HG02588 (cell line): ENCODE data around the gene CCDC8.
"Not testable (repeated sequence)": the region's sequence is repeated elsewhere in the genome, so short reads cannot be mapped to it uniquely, and the experiment has no call there.

Experiments
- ATAC-seq: cut with Tn5 transposase; IDR thresholded peaks from one replicate; pipeline ENCODE4 v1.9.1; 2021; ENCODE audit warnings: mild to moderate bottlenecking, moderate library complexity; ENCODE audit not compliant: unreplicated experiment

Gene CCDC8

DNA sequence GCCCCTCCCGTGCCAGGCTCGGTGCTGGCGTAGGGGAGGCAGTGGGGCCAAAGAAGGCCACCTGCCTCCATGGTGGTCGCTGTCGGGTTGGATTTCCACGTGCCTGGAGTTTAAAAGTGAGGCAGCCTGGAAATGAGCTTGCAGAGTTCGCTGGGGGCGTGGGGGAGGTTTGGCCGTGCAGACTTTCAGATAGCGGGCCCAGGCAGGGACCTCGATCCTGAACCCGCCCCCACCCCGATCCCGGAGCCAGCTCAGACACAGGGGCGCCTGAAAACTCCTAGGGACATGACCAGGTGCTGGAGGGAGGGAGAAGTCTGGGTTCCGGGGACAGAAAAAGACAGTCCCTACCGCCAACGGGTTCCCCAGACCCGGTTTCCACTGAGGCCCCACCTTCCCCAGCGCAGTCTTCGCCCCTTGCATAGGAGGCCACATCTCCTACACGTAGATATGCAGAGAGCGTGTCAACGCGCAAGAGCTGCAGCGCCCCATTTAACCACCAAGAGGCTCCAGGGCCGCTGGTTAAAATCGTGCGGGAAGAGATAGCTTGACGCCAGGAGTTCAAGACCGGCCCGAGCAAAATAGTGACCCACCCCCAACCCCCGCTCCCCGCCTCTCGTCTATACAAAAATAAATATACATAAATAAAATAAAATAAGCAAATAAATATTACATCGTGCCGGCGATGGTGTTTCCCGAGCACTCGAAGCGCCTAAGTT is 8.5 kb downstream of the CCDC8 start:
- no peak for ATAC-seq

DNA sequence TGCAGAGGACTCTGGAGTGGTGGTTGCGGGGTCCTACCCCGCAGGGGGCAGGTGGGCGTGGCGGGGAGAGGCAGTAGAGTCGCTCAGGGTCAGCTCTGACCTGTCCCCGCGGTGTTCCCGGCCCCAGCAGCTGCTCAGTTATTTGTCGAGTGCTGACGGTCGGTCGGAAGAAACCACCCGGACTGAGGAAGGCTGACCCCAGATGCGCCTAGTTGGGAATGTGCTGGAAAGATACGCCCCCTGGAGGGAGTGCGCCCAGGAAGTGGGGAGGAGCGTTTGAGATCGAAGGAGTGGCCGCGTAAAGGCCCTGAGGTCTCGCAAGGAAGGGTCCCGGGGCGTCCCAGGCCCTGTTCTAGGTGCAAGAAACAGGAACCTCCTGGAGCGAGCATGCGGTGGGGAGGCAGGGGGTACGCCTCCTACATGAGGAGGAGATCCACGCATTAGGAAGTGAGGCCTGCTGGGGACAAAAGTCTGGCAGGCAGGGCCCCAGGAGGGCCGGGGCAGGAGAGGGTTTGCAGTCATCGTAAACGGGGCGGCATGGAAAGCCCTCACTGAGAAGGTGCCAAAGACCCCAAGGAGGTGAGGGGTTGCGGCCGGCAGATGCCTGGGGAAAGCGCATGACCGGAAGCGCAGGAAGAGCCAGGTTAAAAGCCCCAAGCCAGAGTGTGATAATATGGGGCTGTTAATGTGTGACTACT is 9.2 kb downstream of the CCDC8 start:
- ATAC-seq: no peak

DNA sequence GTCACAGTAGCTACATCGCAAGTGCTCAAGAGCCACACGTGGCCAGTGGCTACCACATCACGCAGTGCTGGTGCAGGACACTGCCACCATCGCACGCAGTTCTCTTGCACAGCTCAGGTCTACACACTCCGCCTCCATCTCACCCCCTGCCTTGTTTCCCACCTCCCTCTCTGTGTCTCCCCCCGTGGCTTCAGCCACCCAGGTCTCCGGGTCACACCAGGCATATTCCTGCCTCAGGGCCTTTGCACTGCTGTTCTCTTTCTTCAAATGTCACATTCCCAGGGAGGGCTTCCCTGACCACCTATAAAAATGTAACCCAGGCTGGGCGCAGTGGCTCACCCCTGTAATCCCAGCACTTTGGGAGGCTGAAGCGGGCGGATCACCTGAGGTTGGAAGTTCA is 10.6 kb downstream of the CCDC8 start:
- ATAC-seq: no peak

DNA sequence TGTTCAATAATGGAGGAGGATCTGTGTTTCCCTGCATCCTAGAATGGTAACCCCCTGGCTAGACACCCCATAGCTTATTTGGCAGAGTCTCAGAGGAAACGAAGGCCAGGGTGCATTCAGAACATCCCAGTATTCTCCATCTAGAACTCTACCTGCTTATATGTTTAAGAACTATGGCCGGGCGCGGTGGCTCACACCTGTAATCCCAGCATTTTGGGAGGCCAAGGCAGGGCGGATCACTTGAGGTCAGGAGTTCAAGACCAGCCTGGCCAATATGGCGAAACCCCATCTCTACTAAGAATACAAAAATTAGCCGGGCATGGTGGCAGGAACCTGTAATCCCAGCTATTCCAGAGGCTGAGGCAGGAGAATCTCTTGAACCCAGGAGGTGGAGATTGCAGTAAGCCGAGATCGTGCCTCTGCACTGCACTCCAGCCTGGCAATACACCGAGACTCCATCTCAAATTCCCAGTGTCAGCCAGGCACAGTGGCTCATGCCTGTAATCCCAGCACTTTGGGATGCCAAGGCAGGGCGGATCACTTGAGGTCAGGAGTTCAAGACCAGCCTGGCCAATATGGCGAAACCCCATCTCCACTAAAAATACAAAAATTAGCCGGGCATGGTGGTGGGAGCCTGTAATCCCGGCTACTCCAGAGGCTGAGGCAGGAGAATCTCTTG is 15.4 kb downstream of the CCDC8 start:
- ATAC-seq: not testable (repeated sequence)

DNA sequence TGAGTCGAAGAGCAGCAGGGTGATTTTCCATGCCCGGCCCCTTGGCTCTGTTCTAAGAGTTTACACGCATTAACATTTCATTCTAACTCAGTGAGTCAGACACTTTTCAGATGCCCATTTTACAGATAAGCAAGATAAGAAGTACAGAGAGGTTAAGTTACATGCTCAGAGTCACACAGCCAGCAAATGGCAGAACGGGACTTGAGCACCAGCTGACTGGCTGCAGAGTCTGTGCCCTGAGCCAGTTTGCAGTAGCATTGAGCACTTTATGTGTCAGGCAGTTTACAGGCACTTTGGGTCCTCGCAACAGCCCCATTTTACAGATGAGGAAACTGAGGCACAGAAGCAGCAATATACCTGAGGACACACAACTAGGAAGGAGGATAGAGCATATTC is 19.0 kb downstream of the CCDC8 start:
- no peak for ATAC-seq

DNA sequence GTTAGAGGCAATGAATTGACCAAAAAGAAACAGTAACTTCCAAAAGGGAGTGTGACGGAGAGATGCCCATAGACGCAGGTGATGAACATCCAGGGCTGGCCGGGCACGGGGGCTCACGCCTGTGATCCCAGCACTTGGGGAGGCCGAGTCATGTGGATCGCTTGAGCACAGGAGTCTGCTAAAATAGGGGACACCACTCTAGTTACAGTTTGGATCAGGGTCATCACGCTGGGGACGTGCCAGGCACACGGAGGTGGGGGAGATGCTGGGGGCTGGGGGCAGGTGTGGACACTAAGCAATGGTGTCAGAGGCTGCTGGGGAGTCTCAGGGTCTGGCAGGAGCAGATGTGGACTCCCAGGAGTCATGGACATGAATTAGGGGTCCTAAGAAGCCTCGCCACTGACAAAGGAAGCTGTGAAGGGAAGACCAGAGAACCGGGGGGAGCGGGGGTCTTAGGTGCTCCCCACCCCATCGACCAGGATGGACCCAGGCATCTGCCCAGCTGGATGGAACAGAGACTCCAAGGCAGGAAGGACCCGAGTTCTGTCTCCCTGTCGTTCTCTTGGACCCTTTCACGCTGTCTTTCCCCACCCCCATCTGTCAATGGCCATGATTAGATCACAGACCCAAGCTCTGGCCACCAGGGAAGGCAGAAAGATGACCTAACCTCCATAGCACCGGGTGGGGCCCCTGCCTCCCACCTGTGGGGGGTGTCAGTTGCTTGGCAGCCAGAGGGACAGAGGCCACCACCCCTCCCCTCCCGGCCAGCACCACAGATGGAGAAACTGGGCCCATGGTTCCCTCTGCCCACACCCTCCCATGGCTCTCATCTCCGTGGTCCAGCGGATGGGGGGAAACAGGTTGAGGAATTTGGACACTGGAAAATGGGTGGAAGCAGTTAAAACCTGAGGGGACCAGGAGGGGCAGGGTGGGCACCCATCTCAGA is 19.6 kb downstream of the CCDC8 start:
- ATAC-seq: no peak

DNA sequence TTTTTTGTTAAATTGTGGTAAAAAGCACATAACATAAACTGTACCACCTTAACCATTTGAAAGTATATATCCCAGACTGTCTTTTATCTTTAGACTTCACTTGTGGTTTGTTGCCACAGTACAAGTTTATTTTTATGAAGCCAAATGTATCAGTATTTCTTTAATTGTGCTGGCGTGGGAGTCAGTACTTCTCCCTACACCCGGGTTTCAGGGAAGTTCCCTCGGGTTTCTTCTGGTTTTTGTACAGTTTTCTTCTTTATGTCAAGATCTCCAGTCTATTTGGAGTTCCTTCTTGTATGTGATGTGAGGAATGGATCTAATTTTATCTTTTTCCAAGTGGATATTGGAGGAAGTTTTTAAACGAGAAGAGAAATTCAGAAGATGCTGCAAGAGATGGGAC is 20.5 kb downstream of the CCDC8 start:
- ATAC-seq: no peak

DNA sequence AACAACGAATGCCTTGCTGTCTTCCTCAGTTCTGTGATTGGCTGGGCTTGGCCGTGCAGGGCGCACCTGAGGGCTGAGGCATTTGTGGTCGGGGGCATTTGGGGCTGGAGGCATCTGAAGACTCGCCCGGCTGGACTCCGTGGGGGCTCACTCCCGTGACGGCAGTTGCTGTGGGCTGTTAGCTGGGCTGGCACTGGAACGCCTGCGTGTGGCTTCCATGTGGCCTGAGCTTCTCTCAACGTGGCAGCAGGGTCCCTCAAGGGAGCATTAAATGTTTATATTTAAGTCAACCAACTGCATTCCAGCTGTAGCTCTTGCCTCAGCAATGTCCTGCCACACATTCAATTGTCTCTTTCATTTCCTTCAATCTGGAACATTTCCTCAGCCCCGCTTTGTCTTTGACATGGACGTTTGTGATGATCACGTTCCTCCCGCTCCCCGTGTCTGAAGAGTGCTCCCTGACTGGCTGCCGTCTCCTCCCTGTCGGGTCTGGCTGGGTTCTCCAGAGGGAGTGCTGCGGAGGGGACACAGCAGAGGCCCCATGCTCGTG is 21.0 kb downstream of the CCDC8 start:
- no peak for ATAC-seq

DNA sequence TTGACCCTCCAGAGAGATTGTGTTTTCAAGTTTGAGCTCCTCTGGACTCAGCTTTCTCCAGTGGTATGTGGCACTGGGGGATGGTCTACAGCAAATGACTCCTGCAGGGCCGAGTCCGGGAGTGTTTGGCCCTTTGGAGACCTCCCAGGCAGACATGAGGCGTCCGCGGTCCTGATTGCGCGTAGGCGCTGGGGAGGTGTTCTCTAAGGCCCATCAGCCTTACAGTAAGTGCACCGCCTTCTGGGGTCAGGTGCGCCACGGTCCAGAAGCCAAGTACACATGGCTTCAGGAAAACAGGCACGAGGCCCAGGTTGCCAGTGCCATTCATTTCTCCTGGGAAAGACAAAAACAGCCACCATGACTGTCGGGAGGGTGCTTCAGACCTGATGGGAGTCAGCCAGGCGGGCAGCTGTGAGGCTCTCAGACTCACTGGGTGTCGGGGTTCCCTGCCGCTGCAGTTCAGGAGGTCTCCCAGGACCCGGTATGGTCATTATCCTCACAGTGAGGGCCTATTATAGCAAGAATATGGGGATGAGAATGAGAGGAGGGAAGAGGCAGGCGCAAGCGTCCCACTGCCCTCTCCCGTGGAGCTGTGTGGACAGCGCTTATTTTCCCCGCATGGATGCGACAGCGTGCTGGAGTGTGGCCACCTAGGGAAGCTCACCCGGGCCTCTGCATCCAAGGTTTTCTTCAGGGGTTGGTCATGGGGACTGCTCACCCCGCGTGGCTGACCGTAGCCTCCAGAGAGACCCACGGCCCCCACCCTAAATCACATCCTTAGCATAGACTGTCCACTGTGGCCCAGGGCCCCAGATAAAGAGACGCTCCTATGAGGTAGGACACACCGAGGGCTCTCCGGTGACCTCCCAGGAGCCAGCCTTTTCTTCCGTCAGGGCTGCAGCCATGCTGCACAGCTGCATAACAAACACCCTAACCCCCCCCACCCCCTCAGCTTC is 21.8 kb downstream of the CCDC8 start:
- ATAC-seq: no peak

DNA sequence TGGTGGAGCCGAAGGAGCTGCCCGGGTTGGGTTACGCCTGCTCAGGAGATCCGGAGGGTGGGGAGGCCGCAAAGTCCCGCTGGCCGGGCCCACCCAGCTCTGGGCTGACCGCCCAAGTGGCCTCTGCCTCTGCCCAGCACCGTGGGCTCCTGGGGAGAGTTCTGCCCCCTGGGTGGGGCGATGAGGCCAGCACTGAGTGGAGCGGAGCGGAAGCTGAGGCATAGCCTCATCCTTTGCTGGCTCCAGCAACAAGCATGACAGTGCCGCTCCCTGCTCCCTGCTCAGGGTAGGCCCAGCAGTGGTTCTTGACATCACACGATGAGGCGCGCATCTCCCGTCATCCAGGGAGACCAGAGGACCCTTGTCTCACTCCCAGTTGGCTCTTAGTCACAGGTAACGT is 22.5 kb downstream of the CCDC8 start:
- ATAC-seq: no peak

DNA sequence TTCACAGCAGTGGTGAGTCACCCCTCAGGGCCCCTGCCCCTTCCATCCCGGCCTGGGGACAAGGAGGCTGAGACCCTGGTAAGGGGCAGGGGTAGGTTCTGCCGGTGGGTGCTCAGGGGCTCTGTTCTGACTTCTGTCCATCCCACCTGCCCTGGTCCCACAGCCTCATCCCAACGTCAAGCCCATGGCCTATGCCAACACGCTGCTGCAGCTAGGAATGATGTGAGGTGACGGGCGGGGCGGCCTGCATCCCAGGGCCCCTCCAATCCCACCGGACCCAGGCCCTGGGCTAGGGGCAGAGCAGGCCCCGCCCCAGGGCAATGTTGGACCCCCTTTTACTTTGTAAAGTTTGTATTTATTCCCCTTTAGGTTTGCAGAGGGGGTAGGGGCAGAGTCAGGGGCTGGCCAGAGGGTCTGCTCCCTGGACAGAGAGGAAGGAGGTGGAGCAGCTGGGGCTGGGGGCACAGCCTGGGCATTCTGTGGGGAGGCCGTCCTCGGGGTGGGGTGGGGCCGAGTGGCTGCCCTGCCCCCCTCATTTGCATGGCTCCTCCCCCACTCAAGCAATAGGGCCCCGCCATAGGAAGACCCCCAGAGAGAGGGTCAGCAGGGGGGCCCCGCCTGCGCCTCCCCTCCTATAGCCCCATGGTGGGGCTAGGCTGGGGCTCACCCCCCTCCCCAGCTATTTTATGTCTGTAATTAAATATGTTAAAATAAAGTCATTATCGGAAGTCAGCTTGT is 23.1 kb downstream of the CCDC8 start:
- no peak for ATAC-seq

DNA sequence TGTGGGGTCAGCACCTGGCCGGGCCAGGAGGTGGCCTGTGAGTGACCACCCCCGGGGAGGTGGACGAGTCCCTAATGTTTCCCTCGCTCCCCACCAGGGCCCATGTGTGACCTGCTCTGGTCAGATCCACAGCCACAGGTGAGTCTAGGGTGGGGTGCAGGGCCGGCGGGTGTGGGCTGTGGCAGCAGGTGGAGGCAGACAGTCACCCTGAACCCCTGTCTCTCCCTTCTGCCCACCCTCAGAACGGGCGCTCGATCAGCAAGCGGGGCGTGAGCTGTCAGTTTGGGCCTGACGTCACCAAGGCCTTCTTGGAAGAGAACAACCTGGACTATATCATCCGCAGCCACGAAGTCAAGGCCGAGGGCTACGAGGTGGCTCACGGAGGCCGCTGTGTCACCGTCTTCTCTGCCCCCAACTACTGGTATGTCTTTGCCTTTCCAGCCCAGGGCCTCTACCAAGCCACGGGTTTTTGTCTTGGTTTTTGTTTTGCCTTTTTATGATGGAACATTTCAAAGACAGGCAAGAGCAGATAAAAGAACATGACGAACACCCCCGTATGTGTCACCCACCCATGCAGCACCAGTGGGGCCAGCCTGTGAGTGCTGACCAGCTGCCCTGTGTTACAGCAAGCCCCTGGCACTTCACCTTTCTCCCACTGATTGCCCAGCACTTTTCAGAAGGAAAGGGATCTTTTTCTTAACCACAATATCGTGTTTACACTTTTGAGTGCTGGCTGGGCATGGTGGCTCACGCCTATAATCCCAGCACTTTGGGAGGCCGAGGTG is 24.9 kb downstream of the CCDC8 start:
- no peak for ATAC-seq

DNA sequence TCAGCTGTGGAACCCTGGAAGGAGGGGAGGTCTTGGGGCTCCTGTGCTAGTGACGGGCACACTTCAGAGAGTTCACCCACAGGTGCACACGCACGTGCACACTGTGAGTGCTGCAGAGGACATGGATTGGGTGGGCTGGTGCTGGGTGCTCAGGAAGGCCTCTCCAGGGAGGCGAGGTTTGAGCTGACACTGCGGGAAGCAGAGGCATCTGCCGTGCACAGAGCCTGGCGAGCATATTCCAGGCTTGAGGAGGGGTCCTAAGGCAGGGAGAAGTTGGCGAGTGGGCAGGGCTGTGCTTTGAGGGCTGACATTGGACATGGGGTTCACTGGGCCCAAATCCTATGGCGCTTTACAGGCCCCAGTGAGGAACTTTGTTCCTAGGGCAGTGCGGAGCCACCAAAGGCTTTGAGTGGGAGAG is 25.6 kb downstream of the CCDC8 start:
- no peak for ATAC-seq

DNA sequence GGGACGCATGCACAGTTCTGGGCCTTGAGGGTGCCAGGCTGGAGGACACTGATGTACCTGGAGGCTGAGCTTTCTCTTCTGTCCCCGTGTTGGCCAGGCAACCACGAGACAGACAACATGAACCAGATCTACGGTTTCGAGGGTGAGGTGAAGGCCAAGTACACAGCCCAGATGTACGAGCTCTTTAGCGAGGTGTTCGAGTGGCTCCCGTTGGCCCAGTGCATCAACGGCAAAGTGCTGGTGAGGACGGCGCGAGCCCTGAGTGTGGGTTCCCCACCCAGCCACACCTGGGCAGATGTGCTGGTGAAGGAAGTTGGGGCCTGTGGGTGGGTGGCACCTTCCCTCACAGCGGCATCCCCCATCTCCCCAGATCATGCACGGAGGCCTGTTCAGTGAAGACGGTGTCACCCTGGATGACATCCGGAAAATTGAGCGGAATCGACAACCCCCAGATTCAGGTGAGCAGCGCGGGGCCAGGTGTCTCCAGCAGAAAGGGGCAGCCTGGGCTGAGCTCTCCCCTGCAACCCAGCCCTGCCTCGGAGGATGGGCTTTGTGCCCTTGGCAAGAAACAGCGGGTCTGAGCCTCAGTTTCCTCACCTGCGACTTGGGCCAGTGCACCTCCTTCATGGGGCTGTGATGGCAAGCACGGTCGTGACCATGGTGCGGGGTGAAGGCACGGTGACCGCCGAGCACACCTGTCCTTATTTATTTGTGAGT is 26.2 kb downstream of the CCDC8 start:
- no peak for ATAC-seq

DNA sequence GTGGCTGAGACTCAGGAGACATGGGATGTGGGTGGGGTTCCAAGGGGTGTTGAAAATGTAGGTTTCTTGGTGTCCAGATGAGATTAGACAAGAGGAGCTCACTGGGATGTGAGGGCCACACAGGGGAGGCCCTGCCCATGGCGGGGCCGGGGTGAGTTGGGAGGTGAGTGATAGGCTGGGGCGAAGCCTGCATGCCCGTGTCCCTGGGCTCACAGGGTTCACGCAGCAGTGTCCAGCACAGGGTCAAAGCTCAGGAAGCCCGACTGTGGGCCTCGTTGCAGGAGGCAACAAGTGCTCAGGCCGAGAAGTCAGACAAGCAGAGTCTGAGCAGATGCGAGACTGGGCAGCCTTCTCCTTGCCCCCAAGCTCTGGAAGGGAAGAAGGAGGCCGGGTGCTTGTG is 27.2 kb downstream of the CCDC8 start:
- ATAC-seq: no peak

DNA sequence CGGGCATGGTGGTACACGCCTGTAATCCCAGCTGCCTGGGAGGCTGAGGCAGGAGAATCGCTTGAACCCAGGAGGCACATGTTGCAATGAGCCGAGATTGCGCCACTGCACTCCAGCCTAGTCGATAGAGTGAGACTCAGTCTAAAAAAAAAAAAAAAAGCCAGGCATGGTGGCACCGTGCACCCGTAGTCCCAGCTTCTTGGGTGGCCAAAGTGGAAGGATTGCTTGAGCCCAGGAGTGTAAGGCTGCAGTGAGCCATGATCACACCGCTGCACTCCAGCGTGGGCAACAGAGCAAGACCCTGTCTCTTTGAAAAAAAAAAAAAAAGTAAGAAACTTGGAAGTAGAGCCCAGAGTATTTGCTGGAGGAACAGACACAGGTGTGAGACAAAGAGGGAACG is 27.7 kb downstream of the CCDC8 start:
- ATAC-seq: no peak

DNA sequence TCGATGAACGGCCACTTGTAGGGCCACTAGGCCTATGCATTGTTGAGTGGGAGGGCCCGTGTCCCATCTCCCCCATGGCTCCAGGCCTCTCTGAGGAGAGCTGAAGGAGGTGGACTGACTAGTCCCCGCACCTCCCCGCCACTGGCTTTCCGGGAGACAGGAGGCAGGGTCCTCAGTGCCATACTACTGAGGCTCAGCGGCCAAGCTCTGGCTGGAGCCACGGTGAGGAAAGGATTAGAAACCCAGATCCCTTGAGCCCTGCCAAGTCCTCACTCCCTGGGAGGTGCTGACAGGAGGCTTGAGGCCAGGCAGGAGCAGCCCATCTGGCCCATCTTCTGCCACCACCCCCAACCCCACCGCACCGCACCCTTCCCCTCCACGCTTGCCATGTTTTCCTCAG is 29.0 kb downstream of the CCDC8 start:
- ATAC-seq: no peak

DNA sequence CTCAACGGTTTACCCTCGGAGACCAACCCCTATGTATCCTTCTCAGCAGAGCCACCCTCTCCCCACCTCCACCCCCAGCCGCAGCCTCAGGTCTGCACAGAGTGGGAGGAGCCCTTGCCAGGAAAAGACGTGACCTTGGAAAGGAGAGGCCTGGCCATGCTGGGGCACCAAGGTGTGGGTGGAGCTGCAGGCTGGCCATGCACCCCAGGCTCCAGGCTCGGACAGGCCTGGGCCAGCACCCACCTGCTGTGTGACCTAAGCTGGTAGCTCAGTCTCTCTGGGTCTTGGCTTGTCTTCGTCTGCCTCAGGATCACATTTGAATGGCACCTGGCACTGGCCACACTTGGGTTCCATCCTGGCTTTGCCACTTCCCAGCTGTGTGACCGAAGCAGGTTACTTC is 29.5 kb downstream of the CCDC8 start:
- no peak for ATAC-seq
